ENCODE data around the gene ZMYND10. TPM values are rescaled to one million over a fixed set of nuclear protein-coding genes. Genes with fewer than 3 reads are reported as not detected.

The ZMYND10 gene
- polyA plus RNA-seq, 1 of the 3 experiments (the other 2 are of a cell fraction) = 0.95 TPM

GRCh38 chr3:50316657-50317242 is 28.8 kb downstream of the ZMYND10 start (continued):
- TF ChIP-seq, protein P1, sequence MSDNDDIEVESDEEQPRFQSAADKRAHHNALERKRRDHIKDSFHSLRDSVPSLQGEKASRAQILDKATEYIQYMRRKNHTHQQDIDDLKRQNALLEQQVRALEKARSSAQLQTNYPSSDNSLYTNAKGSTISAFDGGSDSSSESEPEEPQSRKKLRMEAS (IDR thresholded peaks at IDR 0.05; ENCODE audit: low read depth) = no peak
- no peak for TF ChIP-seq EZH2phosphoT487 (IDR thresholded peaks at IDR 0.05; ENCODE audit: borderline replicate concordance, low read depth)

DNA sequence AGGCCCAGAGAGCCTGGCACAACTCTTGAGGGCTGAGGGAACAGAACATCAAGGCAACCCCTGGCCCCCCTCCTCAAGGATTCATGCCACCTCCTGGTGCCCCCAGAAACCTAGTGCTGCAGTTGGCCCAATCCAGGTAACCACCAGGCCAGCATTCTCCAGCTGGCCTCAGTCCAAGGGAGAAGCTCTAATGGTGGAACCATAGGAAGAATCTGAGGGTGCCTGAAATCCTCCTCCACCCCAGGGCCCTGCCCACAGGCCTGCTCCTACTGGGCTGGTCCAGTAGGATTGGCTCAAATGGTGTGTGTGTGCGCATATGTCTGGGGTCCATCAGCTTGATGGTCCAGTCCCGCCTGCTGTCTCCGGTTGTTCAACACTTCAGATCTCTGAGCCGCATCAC is 30.7 kb downstream of the ZMYND10 start:
- Histone ChIP-seq H3K9ac (no peak overlapping the region), H3K36me3 (replicated peaks in 1 of 2; ENCODE audit: control insufficient read depth in 1 of 2, insufficient read depth in 2 of 2, low read length in 1 of 2) (peaks cover 15 to 27% of the 10 kb centered on the region in 2 experiments), H3K9me3 (no peaks in the 10 kb centered on the region), H4K20me1 (ENCODE audit: insufficient read depth) (no peaks in the 10 kb centered on the region), H3K79me2 (ENCODE audit: insufficient read depth) (peaks cover 27% of the 10 kb centered on the region), H3K4me1 (ENCODE audit: control insufficient read depth in 1 of 2, insufficient read depth in 2 of 2, low read depth in 1 of 2, low read length in 1 of 2) (peaks cover 0 to 21% of the 10 kb centered on the region in 2 experiments; a peak in 1 of 4 replicates), H2AFZ (ENCODE audit: low read depth) (no peak overlapping the region), H3K27me3 (ENCODE audit: insufficient read depth) (no peaks in the 10 kb centered on the region), H3F3A (replicated peaks; ENCODE audit: insufficient read depth) (peaks cover 11% of the 10 kb centered on the region), H3K27ac (ENCODE audit: low read depth in 2 of 2, low read length in 1 of 2) (no peak overlapping the region), H3K4me3 (ENCODE audit: low read depth in 2 of 2, low read length in 1 of 2) (no peak overlapping the region), H3K9me2 (no peaks in the 10 kb centered on the region), H3K4me2 (no peak overlapping the region)
- ChIA-PET POLR2A (interaction anchor here (1.0 to 1.5 kb wide), 3 partner anchors 13 to 254 kb away, joined by 4 read pairs; partner anchors contain the start of genes HEMK1, HYAL3, NAA80 and TUSC2), CTCF (interaction anchor here (0.8 to 1.0 kb wide), 2 partner anchors 9 to 123 kb away, joined by 3 read pairs; no protein-coding TSS in a partner anchor)
- TF ChIP-seq FOXJ3 (CRISPR knock-in tag; IDR thresholded peaks at IDR 0.05) (no peak), CHD2 (IDR thresholded peaks at IDR 0.05; ENCODE audit: low read length, partially characterized antibody) (no peak), SMC3 (IDR thresholded peaks at IDR 0.05; ENCODE audit: low read depth, low read length) (no peak), FOSL2 (IDR thresholded peaks at IDR 0.05; ENCODE audit: borderline replicate concordance, low read depth) (no peak), NRF1 (IDR thresholded peaks at IDR 0.05; ENCODE audit: low read depth, low read length) (no peak), RFX5 (IDR thresholded peaks at IDR 0.05; ENCODE audit: low read length) (no peak), ELF1 (IDR thresholded peaks at IDR 0.05) (no peak), PBX3 (IDR thresholded peaks at IDR 0.05) (no peak), YY1 (IDR thresholded peaks at IDR 0.05; ENCODE audit: low read depth) (no peak), NFIC (IDR thresholded peaks at IDR 0.05; ENCODE audit: borderline replicate concordance) (no peak), RAD21 (IDR thresholded peaks at IDR 0.05; ENCODE audit: low read length) (no peak)
- TF ChIP-seq, protein P2, sequence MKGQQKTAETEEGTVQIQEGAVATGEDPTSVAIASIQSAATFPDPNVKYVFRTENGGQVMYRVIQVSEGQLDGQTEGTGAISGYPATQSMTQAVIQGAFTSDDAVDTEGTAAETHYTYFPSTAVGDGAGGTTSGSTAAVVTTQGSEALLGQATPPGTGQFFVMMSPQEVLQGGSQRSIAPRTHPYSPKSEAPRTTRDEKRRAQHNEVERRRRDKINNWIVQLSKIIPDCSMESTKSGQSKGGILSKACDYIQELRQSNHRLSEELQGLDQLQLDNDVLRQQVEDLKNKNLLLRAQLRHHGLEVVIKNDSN (IDR thresholded peaks at IDR 0.05; ENCODE audit: borderline replicate concordance, low read depth) = no peak
- WGBS (ENCODE audit: low lambda C conversion rate) = 100% methylated on average over 3 of the region's 4 CpGs
- no peak for DNase-seq

Data from SK-N-SH (cell line).